ENCODE data around the gene NMT1.

The NMT1 gene

DNA sequence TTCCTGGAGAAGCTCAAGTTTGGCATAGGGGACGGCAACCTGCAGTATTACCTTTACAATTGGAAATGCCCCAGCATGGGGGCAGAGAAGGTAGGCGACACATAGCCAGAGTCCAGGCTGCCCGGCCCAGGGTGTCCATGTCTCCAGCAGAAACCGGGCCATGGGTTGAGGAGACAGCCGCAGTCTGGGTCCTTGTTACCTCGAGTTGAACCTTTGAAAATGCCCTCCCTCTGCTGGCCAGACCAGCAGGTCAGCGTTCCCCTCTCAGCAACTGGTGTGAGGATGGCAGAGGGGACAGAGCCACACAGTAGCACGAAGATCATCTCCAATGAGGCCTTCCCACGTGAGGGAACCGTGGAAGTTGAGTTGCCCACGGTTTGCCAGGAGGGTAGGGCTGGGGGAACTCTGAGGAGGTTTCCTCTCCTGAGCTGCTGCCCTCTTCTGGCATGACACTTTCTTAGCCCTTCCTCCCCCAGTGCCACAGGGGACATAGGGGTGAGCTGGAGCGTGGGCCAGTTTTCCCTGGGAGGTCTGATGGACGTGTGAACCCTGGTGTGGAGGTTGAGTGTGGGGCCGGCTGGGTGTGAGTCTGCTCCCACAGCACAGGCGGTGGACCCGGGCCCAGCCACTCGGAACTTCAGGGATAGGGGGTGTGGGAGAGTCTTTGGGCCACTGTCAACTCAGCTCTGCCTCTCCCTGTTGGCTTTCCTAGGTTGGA, 43.9 kb downstream of the NMT1 start:
- H3K27me3 ChIP-seq (replicated peaks; ENCODE audit: control insufficient read depth, insufficient read depth, low read length): no peaks in the 10 kb centered on the region
- TF ChIP-seq CTCF (IDR thresholded peaks at IDR 0.05; ENCODE audit: insufficient read depth, low read length, poor library complexity, severe bottlenecking): no peak
- no peak overlapping the region for H3K4me3 ChIP-seq (replicated peaks; ENCODE audit: low read depth, low read length)
- H3K36me3 ChIP-seq (ENCODE audit: control insufficient read depth, insufficient read depth, low read length): peaks cover 54% of the 10 kb centered on the region
- DNase-seq (ENCODE audit: extremely low read depth, insufficient read length): no peak

GRCh38 chr17:45106096-45106495, 45.0 kb downstream of the NMT1 start:
- no peak for DNase-seq (ENCODE audit: extremely low read depth, insufficient read length)
- Histone ChIP-seq H3K27me3 (replicated peaks; ENCODE audit: control insufficient read depth, insufficient read depth, low read length) (no peaks in the 10 kb centered on the region), H3K4me3 (replicated peaks; ENCODE audit: low read depth, low read length) (no peak overlapping the region), H3K36me3 (ENCODE audit: control insufficient read depth, insufficient read depth, low read length) (peaks cover 54% of the 10 kb centered on the region)
- no peak for TF ChIP-seq CTCF (IDR thresholded peaks at IDR 0.05; ENCODE audit: insufficient read depth, low read length, poor library complexity, severe bottlenecking)

GRCh38 chr17:45106582-45106981, 45.5 kb downstream of the NMT1 start:
- peaks cover 54% of the 10 kb centered on the region for H3K36me3 ChIP-seq (ENCODE audit: control insufficient read depth, insufficient read depth, low read length)

DNA sequence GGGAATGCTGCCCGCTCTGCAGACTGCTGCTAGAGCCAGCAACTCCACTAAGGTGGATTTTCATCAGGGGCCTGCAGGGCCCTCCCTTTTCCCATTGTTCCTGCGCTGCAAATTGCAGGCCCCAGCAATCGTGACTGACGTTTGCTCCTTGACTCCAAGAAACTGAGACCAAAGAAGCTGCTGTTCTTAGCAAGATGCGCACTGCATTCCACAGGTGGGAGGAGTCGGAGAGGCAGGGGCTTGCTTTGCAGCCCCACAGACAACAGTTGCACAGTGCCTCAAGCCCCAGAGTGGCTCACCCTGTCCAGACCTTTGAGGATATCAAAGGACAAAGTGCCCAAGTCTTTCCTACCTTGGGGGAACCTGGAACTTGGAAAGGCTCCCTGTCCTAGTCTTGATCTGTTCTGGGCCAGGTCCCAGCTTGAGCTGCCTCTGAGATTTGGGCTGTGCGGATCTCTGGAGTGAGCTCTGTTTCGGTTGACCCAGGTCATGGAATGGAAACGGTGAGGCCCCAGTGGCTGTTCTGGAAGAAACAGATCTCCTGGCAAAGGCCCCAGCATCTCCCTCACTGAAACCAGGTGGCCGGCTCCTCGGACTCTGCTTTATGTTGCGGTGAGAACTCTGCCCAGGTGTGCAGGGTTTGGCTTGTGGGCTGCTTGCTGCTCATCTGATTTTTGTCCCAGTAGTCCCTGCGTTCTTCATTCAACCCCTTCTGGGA, 46.3 kb downstream of the NMT1 start:
- DNase-seq (ENCODE audit: extremely low read depth, insufficient read length): no peak
- H3K27me3 ChIP-seq (replicated peaks; ENCODE audit: control insufficient read depth, insufficient read depth, low read length): no peaks in the 10 kb centered on the region
- TF ChIP-seq CTCF (IDR thresholded peaks at IDR 0.05; ENCODE audit: insufficient read depth, low read length, poor library complexity, severe bottlenecking): no peak
- no peak overlapping the region for H3K4me3 ChIP-seq (replicated peaks; ENCODE audit: low read depth, low read length)
- peaks cover 47% of the 10 kb centered on the region for H3K36me3 ChIP-seq (ENCODE audit: control insufficient read depth, insufficient read depth, low read length)

More at GRCh38 chr17:45106582-45106981, 45.5 kb downstream of the NMT1 start:
- TF ChIP-seq CTCF (IDR thresholded peaks at IDR 0.05; ENCODE audit: insufficient read depth, low read length, poor library complexity, severe bottlenecking): no peak
- H3K27me3 ChIP-seq (replicated peaks; ENCODE audit: control insufficient read depth, insufficient read depth, low read length): no peaks in the 10 kb centered on the region
- no peak for DNase-seq (ENCODE audit: extremely low read depth, insufficient read length)
- no peak overlapping the region for H3K4me3 ChIP-seq (replicated peaks; ENCODE audit: low read depth, low read length)

GRCh38 chr17:45108051-45108450, 46.9 kb downstream of the NMT1 start:
- H3K27me3 ChIP-seq (replicated peaks; ENCODE audit: control insufficient read depth, insufficient read depth, low read length): no peaks in the 10 kb centered on the region
- DNase-seq (ENCODE audit: extremely low read depth, insufficient read length): no peak
- peaks cover 42% of the 10 kb centered on the region for H3K36me3 ChIP-seq (ENCODE audit: control insufficient read depth, insufficient read depth, low read length)
- no peak for TF ChIP-seq CTCF (IDR thresholded peaks at IDR 0.05; ENCODE audit: insufficient read depth, low read length, poor library complexity, severe bottlenecking)
- no peak overlapping the region for H3K4me3 ChIP-seq (replicated peaks; ENCODE audit: low read depth, low read length)
